Measurements from ENCODE around the gene ANGPT4.

DNA sequence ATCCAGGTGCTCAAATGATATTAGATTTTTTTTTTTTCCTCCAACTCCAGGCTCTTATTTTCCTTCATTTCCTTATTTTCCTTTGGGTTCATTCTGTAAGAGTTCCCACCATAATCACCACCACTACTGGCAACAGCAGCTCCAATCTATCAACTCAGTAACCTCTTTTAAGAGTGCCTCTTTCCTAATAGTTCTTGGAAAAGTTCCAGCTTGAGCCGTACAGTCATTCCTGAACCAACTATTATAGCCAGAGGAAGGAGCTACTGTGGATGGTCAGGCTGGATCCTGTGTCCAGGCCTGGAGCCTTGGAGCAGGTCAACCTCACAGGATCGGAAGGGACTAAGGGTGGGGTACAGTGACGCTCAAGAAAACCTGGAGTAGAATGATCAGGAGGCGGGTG lies 4.2 kb upstream of the ANGPT4 start:
- TF ChIP-seq FOXP1 (CRISPR knock-in tag; IDR thresholded peaks at IDR 0.05; ENCODE audit: borderline replicate concordance) (no peak), ZBTB21 (CRISPR knock-in tag; IDR thresholded peaks at IDR 0.05; ENCODE audit: borderline replicate concordance) (no peak), ZNF416 (CRISPR knock-in tag; IDR thresholded peaks at IDR 0.05) (no peak), NFYB (CRISPR knock-in tag; conservative IDR thresholded peaks at IDR 0.05; ENCODE audit: low read depth) (no peak), RELA (CRISPR knock-in tag; IDR thresholded peaks at IDR 0.05; ENCODE audit: borderline replicate concordance) (no peak), CREB1 (CRISPR knock-in tag; IDR thresholded peaks at IDR 0.05) (no peak), NR1H2 (CRISPR knock-in tag; IDR thresholded peaks at IDR 0.05) (no peak)
- TF ChIP-seq, protein P1, sequence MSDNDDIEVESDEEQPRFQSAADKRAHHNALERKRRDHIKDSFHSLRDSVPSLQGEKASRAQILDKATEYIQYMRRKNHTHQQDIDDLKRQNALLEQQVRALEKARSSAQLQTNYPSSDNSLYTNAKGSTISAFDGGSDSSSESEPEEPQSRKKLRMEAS (CRISPR knock-in tag; IDR thresholded peaks at IDR 0.05), result no peak
- TF ChIP-seq, protein P2, sequence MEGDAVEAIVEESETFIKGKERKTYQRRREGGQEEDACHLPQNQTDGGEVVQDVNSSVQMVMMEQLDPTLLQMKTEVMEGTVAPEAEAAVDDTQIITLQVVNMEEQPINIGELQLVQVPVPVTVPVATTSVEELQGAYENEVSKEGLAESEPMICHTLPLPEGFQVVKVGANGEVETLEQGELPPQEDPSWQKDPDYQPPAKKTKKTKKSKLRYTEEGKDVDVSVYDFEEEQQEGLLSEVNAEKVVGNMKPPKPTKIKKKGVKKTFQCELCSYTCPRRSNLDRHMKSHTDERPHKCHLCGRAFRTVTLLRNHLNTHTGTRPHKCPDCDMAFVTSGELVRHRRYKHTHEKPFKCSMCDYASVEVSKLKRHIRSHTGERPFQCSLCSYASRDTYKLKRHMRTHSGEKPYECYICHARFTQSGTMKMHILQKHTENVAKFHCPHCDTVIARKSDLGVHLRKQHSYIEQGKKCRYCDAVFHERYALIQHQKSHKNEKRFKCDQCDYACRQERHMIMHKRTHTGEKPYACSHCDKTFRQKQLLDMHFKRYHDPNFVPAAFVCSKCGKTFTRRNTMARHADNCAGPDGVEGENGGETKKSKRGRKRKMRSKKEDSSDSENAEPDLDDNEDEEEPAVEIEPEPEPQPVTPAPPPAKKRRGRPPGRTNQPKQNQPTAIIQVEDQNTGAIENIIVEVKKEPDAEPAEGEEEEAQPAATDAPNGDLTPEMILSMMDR (IDR thresholded peaks at IDR 0.05), result no peak
- TF ChIP-seq, protein P3, sequence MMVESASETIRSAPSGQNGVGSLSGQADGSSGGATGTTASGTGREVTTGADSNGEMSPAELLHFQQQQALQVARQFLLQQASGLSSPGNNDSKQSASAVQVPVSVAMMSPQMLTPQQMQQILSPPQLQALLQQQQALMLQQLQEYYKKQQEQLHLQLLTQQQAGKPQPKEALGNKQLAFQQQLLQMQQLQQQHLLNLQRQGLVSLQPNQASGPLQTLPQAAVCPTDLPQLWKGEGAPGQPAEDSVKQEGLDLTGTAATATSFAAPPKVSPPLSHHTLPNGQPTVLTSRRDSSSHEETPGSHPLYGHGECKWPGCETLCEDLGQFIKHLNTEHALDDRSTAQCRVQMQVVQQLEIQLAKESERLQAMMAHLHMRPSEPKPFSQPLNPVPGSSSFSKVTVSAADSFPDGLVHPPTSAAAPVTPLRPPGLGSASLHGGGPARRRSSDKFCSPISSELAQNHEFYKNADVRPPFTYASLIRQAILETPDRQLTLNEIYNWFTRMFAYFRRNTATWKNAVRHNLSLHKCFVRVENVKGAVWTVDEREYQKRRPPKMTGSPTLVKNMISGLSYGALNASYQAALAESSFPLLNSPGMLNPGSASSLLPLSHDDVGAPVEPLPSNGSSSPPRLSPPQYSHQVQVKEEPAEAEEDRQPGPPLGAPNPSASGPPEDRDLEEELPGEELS (CRISPR knock-in tag; IDR thresholded peaks at IDR 0.05), result no peak
- TF ChIP-seq, protein P4, sequence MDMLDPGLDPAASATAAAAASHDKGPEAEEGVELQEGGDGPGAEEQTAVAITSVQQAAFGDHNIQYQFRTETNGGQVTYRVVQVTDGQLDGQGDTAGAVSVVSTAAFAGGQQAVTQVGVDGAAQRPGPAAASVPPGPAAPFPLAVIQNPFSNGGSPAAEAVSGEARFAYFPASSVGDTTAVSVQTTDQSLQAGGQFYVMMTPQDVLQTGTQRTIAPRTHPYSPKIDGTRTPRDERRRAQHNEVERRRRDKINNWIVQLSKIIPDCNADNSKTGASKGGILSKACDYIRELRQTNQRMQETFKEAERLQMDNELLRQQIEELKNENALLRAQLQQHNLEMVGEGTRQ (CRISPR knock-in tag; IDR thresholded peaks at IDR 0.05), result no peak
- TF ChIP-seq, protein P5, sequence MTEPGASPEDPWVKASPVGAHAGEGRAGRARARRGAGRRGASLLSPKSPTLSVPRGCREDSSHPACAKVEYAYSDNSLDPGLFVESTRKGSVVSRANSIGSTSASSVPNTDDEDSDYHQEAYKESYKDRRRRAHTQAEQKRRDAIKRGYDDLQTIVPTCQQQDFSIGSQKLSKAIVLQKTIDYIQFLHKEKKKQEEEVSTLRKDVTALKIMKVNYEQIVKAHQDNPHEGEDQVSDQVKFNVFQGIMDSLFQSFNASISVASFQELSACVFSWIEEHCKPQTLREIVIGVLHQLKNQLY (CRISPR knock-in tag; IDR thresholded peaks at IDR 0.05), result no peak
- TF ChIP-seq, protein P6, sequence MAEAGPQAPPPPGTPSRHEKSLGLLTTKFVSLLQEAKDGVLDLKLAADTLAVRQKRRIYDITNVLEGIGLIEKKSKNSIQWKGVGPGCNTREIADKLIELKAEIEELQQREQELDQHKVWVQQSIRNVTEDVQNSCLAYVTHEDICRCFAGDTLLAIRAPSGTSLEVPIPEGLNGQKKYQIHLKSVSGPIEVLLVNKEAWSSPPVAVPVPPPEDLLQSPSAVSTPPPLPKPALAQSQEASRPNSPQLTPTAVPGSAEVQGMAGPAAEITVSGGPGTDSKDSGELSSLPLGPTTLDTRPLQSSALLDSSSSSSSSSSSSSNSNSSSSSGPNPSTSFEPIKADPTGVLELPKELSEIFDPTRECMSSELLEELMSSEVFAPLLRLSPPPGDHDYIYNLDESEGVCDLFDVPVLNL (CRISPR knock-in tag; IDR thresholded peaks at IDR 0.05; ENCODE audit: borderline replicate concordance, low read depth), result no peak

All from WTC11 (cell line).